K562 (cell line): ENCODE measurements around the gene CCDC82. TPM values are rescaled to one million over a fixed set of nuclear protein-coding genes. Genes with fewer than 3 reads are reported as not detected.

Experiments
- CBX8 ChIP-seq: fragments of 200-600 bp; sonication (generic); IDR thresholded peaks from 2 replicates; pipeline ENCODE4 v1.6.1; 2012; ENCODE audit warnings: borderline replicate concordance, mixed run types, low read depth, mild to moderate bottlenecking, moderate library complexity, mixed read lengths, low read length, control low read depth, inconsistent platforms; ENCODE audit not compliant: poor library complexity, severe bottlenecking; ENCODE audit errors: extremely low read depth
- CTBP1 ChIP-seq: fragments of 450-650 bp; IDR thresholded peaks from 2 replicates; pipeline ENCODE4 v1.6.1; 2016; ENCODE audit warnings: borderline replicate concordance
- ETV6 ChIP-seq, 3 experiments: fragments of 150-350 bp in 1 of 3; sonication (generic) in 1 of 3; formaldehyde crosslinking in 1 of 3; IDR thresholded peaks; 2 replicates each; pipeline versions ENCODE4 v1.6.1 to v1.8.0; 2014 to 2022; ENCODE audit warnings: borderline replicate concordance in 2 of 3, low read depth in 2 of 3, antibody characterized with exemption in 1 of 3, low read length in 1 of 3, mild to moderate bottlenecking in 1 of 3, missing genetic modification reagents in 1 of 3
- HMG20B ChIP-seq: fragments of 250-450 bp; sonication (Bioruptor Pico); IDR thresholded peaks from 2 replicates; pipeline ENCODE4 v1.5.0; 2021; ENCODE audit warnings: mild to moderate bottlenecking
- ILF3 ChIP-seq: fragments of 450-650 bp; IDR thresholded peaks from 2 replicates; pipeline ENCODE4 v1.6.1; 2018; ENCODE audit warnings: antibody characterized with exemption, mild to moderate bottlenecking, moderate library complexity, borderline replicate concordance
- KLF10 ChIP-seq: fragments of 250-450 bp; sonication (Bioruptor Pico); IDR thresholded peaks from 2 replicates; pipeline ENCODE4 v1.6.1; 2021; ENCODE audit warnings: matching md5 sums
- NCOA4 ChIP-seq: fragments of 450-650 bp; IDR thresholded peaks from 2 replicates; pipeline ENCODE4 v1.6.1; 2018; ENCODE audit warnings: mild to moderate bottlenecking; ENCODE audit not compliant: partially characterized antibody
- RREB1 ChIP-seq: fragments of 250-450 bp; sonication (Bioruptor Pico); IDR thresholded peaks from 2 replicates; pipeline ENCODE4 v1.4.0; 2020
- SAP30 ChIP-seq: fragments of 200-600 bp; sonication (generic); IDR thresholded peaks from 2 replicates; pipeline ENCODE4 v1.6.1; 2012; ENCODE audit warnings: borderline replicate concordance, low read depth, mild to moderate bottlenecking, moderate library complexity, low read length, control low read depth, inconsistent platforms; ENCODE audit not compliant: insufficient read depth, poor library complexity, severe bottlenecking
- SIN3B ChIP-seq: fragments of 450-650 bp; IDR thresholded peaks from 2 replicates; pipeline ENCODE4 v1.6.1; 2017; ENCODE audit warnings: low read depth, mild to moderate bottlenecking, moderate library complexity
- TBL1XR1 ChIP-seq, 2 experiments: IDR thresholded peaks; 2 replicates each; pipeline ENCODE4 v1.6.1; 2012; ENCODE audit warnings: improper control_type of control experiment in 2 of 2, low read length in 2 of 2, mild to moderate bottlenecking in 1 of 2
- TCF15 ChIP-seq: fragments of 250-450 bp; sonication (Bioruptor Pico); IDR thresholded peaks from 2 replicates; pipeline ENCODE4 v1.8.0; 2022; ENCODE audit warnings: moderate library complexity, mild to moderate bottlenecking, inconsistent platforms
- TFAP4 ChIP-seq: sonication (generic); formaldehyde crosslinking; IDR thresholded peaks from 2 replicates; pipeline ENCODE4 v1.8.0; 2022; ENCODE audit warnings: missing genetic modification reagents, mild to moderate bottlenecking, moderate library complexity, borderline replicate concordance
- ZBED1 ChIP-seq: IDR thresholded peaks from 2 replicates; pipeline ENCODE4 v1.6.1; 2014
- polyA plus RNA-seq, 8 experiments: library from polyadenylated mRNA; depleted of rRNA in 4 of 8; stranded (reverse) in 5 of 8; unstranded in 3 of 8; fragments of >200 nt; fragmentation: Nextera tagmentation in 2 of 8; fragmentation: Illumina TruSeq in 1 of 8; extraction: Ambion mirVana in 2 of 8; extraction: Trizol in 1 of 8; gene quantifications; 2 replicates each; pipeline versions ENCODE4 v1.2.1 to v1.2.3, GENCODE V29; 2011 to 2014; ENCODE audit warnings: inconsistent platforms in 1 of 8, missing spikeins in 1 of 8
- total RNA-seq, 7 experiments: library from RNA; depleted of rRNA in 6 of 7; stranded (reverse); fragments of >200 nt in 6 of 7; fragmentation: Illumina TruSeq in 2 of 7; extraction: Trizol in 2 of 7; gene quantifications; 2 replicates each; pipeline versions ENCODE4 v1.2.1 to v1.2.3, GENCODE V29; 2011 to 2021; ENCODE audit warnings: low replicate concordance in 1 of 7

CCDC82 gene
- total and polyA plus RNA-seq, 9 of the 15 experiments (the other 6 are each of a cell fraction or from before 2014, with no cell fraction given) = 12.5 to 51.3 (median 24.5) TPM

GRCh38 chr11:96342014-96342960, 47.4 kb downstream of the CCDC82 start (continued):
- TF ChIP-seq RREB1 (no peak), TFAP4 (CRISPR knock-in tag) (no peak), KLF10 (CRISPR knock-in tag) (no peak), TBL1XR1 (IDR thresholded peaks at IDR 0.05; ENCODE audit: low read length in 2 of 2) (0 out of 4 replicates have a peak, but pooled peaks of 1 of the 2 experiments have one; percentile 0), NCOA4 (no peak), TCF15 (CRISPR knock-in tag) (no peak), ETV6 (IDR thresholded peaks at IDR 0.05; ENCODE audit: borderline replicate concordance in 1 of 2, low read depth in 2 of 2, low read length in 1 of 2) (no peak), ETV6 (CRISPR knock-in tag; IDR thresholded peaks at IDR 0.05; ENCODE audit: borderline replicate concordance) (no peak), HMG20B (CRISPR knock-in tag) (no peak), SAP30 (no peak), CBX8 (no peak), ILF3 (0 out of 2 replicates have a peak, but pooled peaks have one; percentile 23), ZBED1 (no peak), SIN3B (no peak), CTBP1 (no peak)
